SK-N-SH (cell line): ENCODE results near the gene PALLD. TPM values are rescaled to one million over a fixed set of nuclear protein-coding genes. Genes with fewer than 3 reads are reported as not detected.

Source experiments
- CTCF ChIA-PET: fragments of 300-600, 350-600 bp; formaldehyde crosslinking; extraction: SDS; loops from one replicate; lab custom pipeline; 2021; lab: Yijun Ruan, JAX
- POLR2A ChIA-PET: fragments of 350-600 bp; sonication (Branson Sonifier 250); formaldehyde crosslinking; extraction: SDS; loops from one replicate; lab custom pipeline; 2020; ENCODE audit warnings: antibody characterized with exemption, inconsistent platforms; lab: Yijun Ruan, JAX
- DNase-seq: peaks from one replicate; pipeline ENCODE4 v3.0.0; 2012
- H2AFZ ChIP-seq: fragments of 200-600 bp; sonication (generic); 2 replicates; pipeline ENCODE4 v1.8.1; 2016; ENCODE audit warnings: antibody characterized with exemption, mild to moderate bottlenecking, low read depth
- H3F3A ChIP-seq: fragments of 200-600 bp; sonication (generic); replicated peaks from 2 replicates; pipeline ENCODE3; 2016; ENCODE audit warnings: antibody characterized with exemption, mild to moderate bottlenecking; ENCODE audit not compliant: insufficient read depth
- H3K27ac ChIP-seq, 2 experiments: fragments of 200-500 bp in 1 of 2; fragments of 200-600 bp in 1 of 2; sonication (Bioruptor generic) in 1 of 2; sonication (generic), shearing (Covaris generic) in 1 of 2; 2 replicates each; pipeline versions ENCODE4 v1.5.1 to v1.6.1; 2014 to 2016; ENCODE audit warnings: low read depth in 2 of 2, inconsistent platforms in 1 of 2, low read length in 1 of 2, mild to moderate bottlenecking in 1 of 2, mixed read lengths in 1 of 2
- H3K27me3 ChIP-seq: fragments of 200-600 bp; sonication (generic), shearing (Covaris generic); 2 replicates; pipeline ENCODE4 v1.6.1; 2016; ENCODE audit warnings: mixed run types; ENCODE audit not compliant: insufficient read depth
- H3K36me3 ChIP-seq, 2 experiments: fragments of 200-500 bp in 1 of 2; fragments of 200-600 bp in 1 of 2; sonication (Bioruptor generic) in 1 of 2; sonication (generic) in 1 of 2; replicated peaks in 1 of 2; 2 replicates each; pipeline versions ENCODE3 to v1.5.1; 2014 to 2016; ENCODE audit warnings: low read length in 1 of 2, mild to moderate bottlenecking in 1 of 2; ENCODE audit not compliant: insufficient read depth in 2 of 2, control insufficient read depth in 1 of 2
- H3K4me1 ChIP-seq, 2 experiments: fragments of 200-500 bp in 1 of 2; fragments of 200-600 bp in 1 of 2; sonication (Bioruptor generic) in 1 of 2; sonication (generic), shearing (Covaris generic) in 1 of 2; 2 replicates each; pipeline versions ENCODE4 v1.5.1 to v1.6.1; 2014 to 2016; ENCODE audit warnings: low read depth in 1 of 2, low read length in 1 of 2, mixed run types in 1 of 2; ENCODE audit not compliant: insufficient read depth in 2 of 2, control insufficient read depth in 1 of 2
- H3K4me2 ChIP-seq: fragments of 200-600 bp; sonication (generic), shearing (Covaris generic); 2 replicates; pipeline ENCODE4 v1.6.1; 2017; ENCODE audit warnings: mixed run types
- H3K4me3 ChIP-seq, 2 experiments: fragments of 200-500 bp in 1 of 2; fragments of 200-600 bp in 1 of 2; sonication (Bioruptor generic) in 1 of 2; sonication (generic), shearing (Covaris generic) in 1 of 2; 2 replicates each; pipeline versions ENCODE4 v1.5.1 to v1.8.1; 2014 to 2016; ENCODE audit warnings: low read depth in 2 of 2, inconsistent platforms in 1 of 2, low read length in 1 of 2, mild to moderate bottlenecking in 1 of 2, mixed read lengths in 1 of 2, moderate library complexity in 1 of 2
- H3K79me2 ChIP-seq: fragments of 200-600 bp; sonication (generic); 2 replicates; pipeline ENCODE4 v1.8.1; 2017; ENCODE audit warnings: mild to moderate bottlenecking; ENCODE audit not compliant: insufficient read depth
- H3K9ac ChIP-seq: fragments of 200-600 bp; sonication (generic); 2 replicates; pipeline ENCODE4 v1.6.1; 2017; ENCODE audit warnings: mixed run types
- H3K9me2 ChIP-seq: fragments of 200-600 bp; sonication (generic); 2 replicates; pipeline ENCODE4 v1.6.1; 2017; ENCODE audit warnings: mixed run types
- H3K9me3 ChIP-seq: fragments of 200-600 bp; sonication (generic); 2 replicates; pipeline ENCODE4 v1.6.1; 2017; ENCODE audit warnings: mixed run types, mild to moderate bottlenecking, moderate library complexity
- H4K20me1 ChIP-seq: fragments of 200-600 bp; sonication (generic); 2 replicates; pipeline ENCODE4 v1.6.1; 2017; ENCODE audit warnings: mild to moderate bottlenecking, mixed run types; ENCODE audit not compliant: insufficient read depth
- EP300 ChIP-seq, 2 experiments: IDR thresholded peaks; 2 replicates each; pipeline versions ENCODE4 v1.4.0 to v1.6.1; 2012; ENCODE audit warnings: borderline replicate concordance in 1 of 2, low read depth in 1 of 2, low read length in 1 of 2
- FOSL2 ChIP-seq: IDR thresholded peaks from 2 replicates; pipeline ENCODE4 v1.4.0; 2012; ENCODE audit warnings: low read depth, mild to moderate bottlenecking, moderate library complexity, borderline replicate concordance
- FOXJ3 ChIP-seq: sonication (generic); formaldehyde crosslinking; IDR thresholded peaks from 2 replicates; pipeline ENCODE4 v1.5.1; 2020; ENCODE audit warnings: mild to moderate bottlenecking, missing genetic modification reagents
- FOXM1 ChIP-seq: IDR thresholded peaks from 2 replicates; pipeline ENCODE4 v1.4.0; 2012; ENCODE audit warnings: low read depth, mild to moderate bottlenecking
- GABPA ChIP-seq: IDR thresholded peaks from 2 replicates; pipeline ENCODE4 v1.4.0; 2012; ENCODE audit warnings: low read depth, mild to moderate bottlenecking
- JUND ChIP-seq: IDR thresholded peaks from 2 replicates; pipeline ENCODE4 v1.4.0; 2012
- MXI1 ChIP-seq: IDR thresholded peaks from 2 replicates; pipeline ENCODE4 v1.6.1; 2012; ENCODE audit warnings: mild to moderate bottlenecking, low read depth, low read length, improper control_type of control experiment
- NFIC ChIP-seq: IDR thresholded peaks from 2 replicates; pipeline ENCODE4 v1.4.0; 2012; ENCODE audit warnings: borderline replicate concordance
- NRF1 ChIP-seq: IDR thresholded peaks from 2 replicates; pipeline ENCODE4 v1.6.1; 2012; ENCODE audit warnings: low read depth, mild to moderate bottlenecking, low read length
- RAD21 ChIP-seq: IDR thresholded peaks from 2 replicates; pipeline ENCODE4 v1.6.1; 2012; ENCODE audit warnings: mild to moderate bottlenecking, low read length
- RCOR1 ChIP-seq: fragments of 150-350 bp; IDR thresholded peaks from 2 replicates; pipeline ENCODE4 v1.6.1; 2017; ENCODE audit warnings: antibody characterized with exemption, low read length
- RFX5 ChIP-seq: IDR thresholded peaks from 2 replicates; pipeline ENCODE4 v1.6.1; 2012; ENCODE audit warnings: mild to moderate bottlenecking, improper control_type of control experiment, low read length
- RXRA ChIP-seq: IDR thresholded peaks from 2 replicates; pipeline ENCODE4 v1.4.0; 2012; ENCODE audit warnings: low read depth, mild to moderate bottlenecking, borderline replicate concordance
- SIN3A ChIP-seq: IDR thresholded peaks from 2 replicates; pipeline ENCODE4 v1.6.1; 2012; ENCODE audit warnings: low read depth, mild to moderate bottlenecking, low read length, moderate library complexity, borderline replicate concordance
- TCF12 ChIP-seq: IDR thresholded peaks from 2 replicates; pipeline ENCODE4 v1.4.0; 2012
- WGBS: methylation state at CpG from one replicate; pipeline ENCODE4 v1.1.6; 2017; ENCODE audit warnings: low lambda C conversion rate; 5-methylcytosine and 5-hydroxymethylcytosine counted together
- polyA plus RNA-seq, 3 experiments: library from polyadenylated mRNA; depleted of rRNA; stranded (reverse); fragments of >200 nt; gene quantifications; 2 replicates each; pipeline ENCODE4 v1.2.3, GENCODE V29; 2012
- TF ChIP-seq, protein P1 (sequence below): fragments of 200-600 bp; sonication (generic); IDR thresholded peaks from 2 replicates; pipeline ENCODE4 v1.6.1; 2017; ENCODE audit warnings: antibody characterized with exemption, mild to moderate bottlenecking, moderate library complexity
- TF ChIP-seq, protein P2 (sequence below): IDR thresholded peaks from 2 replicates; pipeline ENCODE4 v1.6.1; 2012; ENCODE audit warnings: mild to moderate bottlenecking, low read depth, low read length, moderate library complexity
- TF ChIP-seq, protein P3 (sequence below): fragments of 150-350 bp; IDR thresholded peaks from 2 replicates; pipeline ENCODE4 v1.6.1; 2017; ENCODE audit warnings: antibody characterized with exemption, low read length, low read depth, borderline replicate concordance
- TF ChIP-seq, protein P4 (sequence below): IDR thresholded peaks from 2 replicates; pipeline ENCODE4; 2012

Gene PALLD
- polyA plus RNA-seq, 1 of the 3 experiments (the other 2 are of a cell fraction) = 33.0 TPM

DNA sequence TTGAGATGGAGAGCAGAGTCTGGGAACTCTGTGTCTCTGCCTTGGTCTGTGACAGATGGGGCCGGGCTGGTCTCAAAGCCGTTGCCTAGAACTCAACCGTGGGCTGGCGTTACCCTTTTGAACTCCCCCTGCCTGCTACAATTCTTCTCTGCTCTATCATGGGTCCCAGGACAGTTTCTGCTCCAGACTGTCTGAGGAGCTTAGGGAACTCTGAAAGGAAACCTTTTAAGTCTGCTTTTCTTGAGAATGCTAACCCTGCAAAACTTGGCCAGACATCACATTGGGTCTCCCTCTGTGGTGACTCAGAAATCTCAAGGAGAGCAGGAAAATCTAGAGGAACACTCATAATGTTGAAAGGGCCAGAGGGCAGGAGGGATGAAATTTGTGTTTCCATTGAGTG is 272.6 kb downstream of the PALLD start:
- Histone ChIP-seq H3K9me2 (no peaks in the 10 kb centered on the region), H3K4me1 (peaks cover 0 to 9% of the 10 kb centered on the region in 2 experiments; a peak in 2 of 4 replicates), H3K36me3 (no peaks in the 10 kb centered on the region), H2AFZ (no peak overlapping the region), H4K20me1 (no peaks in the 10 kb centered on the region), H3K9ac (no peak overlapping the region), H3K4me3 (no peak overlapping the region), H3K27ac (peak overlapping the region in 1 of 2 experiments; percentile 62; a peak in 2 of 4 replicates)
- POLR2A ChIA-PET = no interaction called here
- DNase-seq = no peak
- CTCF ChIA-PET = interaction anchor here (1.1 kb wide), 1 partner anchor 64 kb away, joined by 3 read pairs; no protein-coding TSS in a partner anchor
- TF ChIP-seq, protein P1, sequence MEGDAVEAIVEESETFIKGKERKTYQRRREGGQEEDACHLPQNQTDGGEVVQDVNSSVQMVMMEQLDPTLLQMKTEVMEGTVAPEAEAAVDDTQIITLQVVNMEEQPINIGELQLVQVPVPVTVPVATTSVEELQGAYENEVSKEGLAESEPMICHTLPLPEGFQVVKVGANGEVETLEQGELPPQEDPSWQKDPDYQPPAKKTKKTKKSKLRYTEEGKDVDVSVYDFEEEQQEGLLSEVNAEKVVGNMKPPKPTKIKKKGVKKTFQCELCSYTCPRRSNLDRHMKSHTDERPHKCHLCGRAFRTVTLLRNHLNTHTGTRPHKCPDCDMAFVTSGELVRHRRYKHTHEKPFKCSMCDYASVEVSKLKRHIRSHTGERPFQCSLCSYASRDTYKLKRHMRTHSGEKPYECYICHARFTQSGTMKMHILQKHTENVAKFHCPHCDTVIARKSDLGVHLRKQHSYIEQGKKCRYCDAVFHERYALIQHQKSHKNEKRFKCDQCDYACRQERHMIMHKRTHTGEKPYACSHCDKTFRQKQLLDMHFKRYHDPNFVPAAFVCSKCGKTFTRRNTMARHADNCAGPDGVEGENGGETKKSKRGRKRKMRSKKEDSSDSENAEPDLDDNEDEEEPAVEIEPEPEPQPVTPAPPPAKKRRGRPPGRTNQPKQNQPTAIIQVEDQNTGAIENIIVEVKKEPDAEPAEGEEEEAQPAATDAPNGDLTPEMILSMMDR = no peak
- no peak for TF ChIP-seq NRF1
- TF ChIP-seq TCF12 = 0 out of 2 replicates have a peak, but pooled peaks have one; percentile 4
- no peak for TF ChIP-seq JUND
- TF ChIP-seq FOXM1 = no peak
- TF ChIP-seq, protein P2, sequence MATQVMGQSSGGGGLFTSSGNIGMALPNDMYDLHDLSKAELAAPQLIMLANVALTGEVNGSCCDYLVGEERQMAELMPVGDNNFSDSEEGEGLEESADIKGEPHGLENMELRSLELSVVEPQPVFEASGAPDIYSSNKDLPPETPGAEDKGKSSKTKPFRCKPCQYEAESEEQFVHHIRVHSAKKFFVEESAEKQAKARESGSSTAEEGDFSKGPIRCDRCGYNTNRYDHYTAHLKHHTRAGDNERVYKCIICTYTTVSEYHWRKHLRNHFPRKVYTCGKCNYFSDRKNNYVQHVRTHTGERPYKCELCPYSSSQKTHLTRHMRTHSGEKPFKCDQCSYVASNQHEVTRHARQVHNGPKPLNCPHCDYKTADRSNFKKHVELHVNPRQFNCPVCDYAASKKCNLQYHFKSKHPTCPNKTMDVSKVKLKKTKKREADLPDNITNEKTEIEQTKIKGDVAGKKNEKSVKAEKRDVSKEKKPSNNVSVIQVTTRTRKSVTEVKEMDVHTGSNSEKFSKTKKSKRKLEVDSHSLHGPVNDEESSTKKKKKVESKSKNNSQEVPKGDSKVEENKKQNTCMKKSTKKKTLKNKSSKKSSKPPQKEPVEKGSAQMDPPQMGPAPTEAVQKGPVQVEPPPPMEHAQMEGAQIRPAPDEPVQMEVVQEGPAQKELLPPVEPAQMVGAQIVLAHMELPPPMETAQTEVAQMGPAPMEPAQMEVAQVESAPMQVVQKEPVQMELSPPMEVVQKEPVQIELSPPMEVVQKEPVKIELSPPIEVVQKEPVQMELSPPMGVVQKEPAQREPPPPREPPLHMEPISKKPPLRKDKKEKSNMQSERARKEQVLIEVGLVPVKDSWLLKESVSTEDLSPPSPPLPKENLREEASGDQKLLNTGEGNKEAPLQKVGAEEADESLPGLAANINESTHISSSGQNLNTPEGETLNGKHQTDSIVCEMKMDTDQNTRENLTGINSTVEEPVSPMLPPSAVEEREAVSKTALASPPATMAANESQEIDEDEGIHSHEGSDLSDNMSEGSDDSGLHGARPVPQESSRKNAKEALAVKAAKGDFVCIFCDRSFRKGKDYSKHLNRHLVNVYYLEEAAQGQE = no peak
- TF ChIP-seq GABPA = no peak
- no peak for TF ChIP-seq SIN3A
- peak; percentile 16; the same call in 1 of the 2 replicates for TF ChIP-seq FOSL2
- TF ChIP-seq RCOR1 = no peak
- TF ChIP-seq, protein P3, sequence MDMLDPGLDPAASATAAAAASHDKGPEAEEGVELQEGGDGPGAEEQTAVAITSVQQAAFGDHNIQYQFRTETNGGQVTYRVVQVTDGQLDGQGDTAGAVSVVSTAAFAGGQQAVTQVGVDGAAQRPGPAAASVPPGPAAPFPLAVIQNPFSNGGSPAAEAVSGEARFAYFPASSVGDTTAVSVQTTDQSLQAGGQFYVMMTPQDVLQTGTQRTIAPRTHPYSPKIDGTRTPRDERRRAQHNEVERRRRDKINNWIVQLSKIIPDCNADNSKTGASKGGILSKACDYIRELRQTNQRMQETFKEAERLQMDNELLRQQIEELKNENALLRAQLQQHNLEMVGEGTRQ = no peak
- TF ChIP-seq FOXJ3 (CRISPR knock-in tag) = no peak
- no peak for TF ChIP-seq MXI1
- no peak for TF ChIP-seq RAD21
- no peak for TF ChIP-seq RFX5
- peak; percentile 29; the same call in 1 of the 2 replicates for TF ChIP-seq NFIC
- TF ChIP-seq, protein P4, sequence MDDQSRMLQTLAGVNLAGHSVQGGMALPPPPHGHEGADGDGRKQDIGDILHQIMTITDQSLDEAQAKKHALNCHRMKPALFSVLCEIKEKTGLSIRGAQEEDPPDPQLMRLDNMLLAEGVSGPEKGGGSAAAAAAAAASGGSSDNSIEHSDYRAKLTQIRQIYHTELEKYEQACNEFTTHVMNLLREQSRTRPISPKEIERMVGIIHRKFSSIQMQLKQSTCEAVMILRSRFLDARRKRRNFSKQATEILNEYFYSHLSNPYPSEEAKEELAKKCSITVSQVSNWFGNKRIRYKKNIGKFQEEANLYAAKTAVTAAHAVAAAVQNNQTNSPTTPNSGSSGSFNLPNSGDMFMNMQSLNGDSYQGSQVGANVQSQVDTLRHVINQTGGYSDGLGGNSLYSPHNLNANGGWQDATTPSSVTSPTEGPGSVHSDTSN = no peak
- TF ChIP-seq EP300 (IDR thresholded peaks at IDR 0.05; ENCODE audit: borderline replicate concordance in 1 of 2, low read depth in 1 of 2, low read length in 1 of 2) = no peak
- TF ChIP-seq RXRA = no peak
- TF ChIP-seq, all 33 proteins: peak for 3
- no peaks in the 10 kb centered on the region for H3K79me2 ChIP-seq
- H3K9me3 ChIP-seq = no peaks in the 10 kb centered on the region
- H3K4me2 ChIP-seq = peak overlapping the region; percentile 22; the same call in 1 of the 2 replicates
- 88% methylated on average over 4 of the region's 4 CpGs for WGBS
- peaks cover 35% of the 10 kb centered on the region for H3F3A ChIP-seq
- H3K27me3 ChIP-seq = no peaks in the 10 kb centered on the region
